Fibroblast of gingiva (primary cell): ENCODE results near the gene DCTN2.
A peak's percentile ranks its signal among the peaks of the same experiment; 100 is the strongest.
"Not testable (repeated sequence)": the region's sequence is repeated elsewhere in the genome, so short reads cannot be mapped to it uniquely, and the experiment has no call there.

ENCODE experiments used
- DNase-seq: peaks from one replicate; pipeline ENCODE4 v3.0.0-alpha.2; 2011; ENCODE audit warnings: low read depth

The DCTN2 gene

GRCh38 chr12:57527184-57527583, 19.8 kb downstream of the DCTN2 start:
- DNase-seq = no peak

DNA sequence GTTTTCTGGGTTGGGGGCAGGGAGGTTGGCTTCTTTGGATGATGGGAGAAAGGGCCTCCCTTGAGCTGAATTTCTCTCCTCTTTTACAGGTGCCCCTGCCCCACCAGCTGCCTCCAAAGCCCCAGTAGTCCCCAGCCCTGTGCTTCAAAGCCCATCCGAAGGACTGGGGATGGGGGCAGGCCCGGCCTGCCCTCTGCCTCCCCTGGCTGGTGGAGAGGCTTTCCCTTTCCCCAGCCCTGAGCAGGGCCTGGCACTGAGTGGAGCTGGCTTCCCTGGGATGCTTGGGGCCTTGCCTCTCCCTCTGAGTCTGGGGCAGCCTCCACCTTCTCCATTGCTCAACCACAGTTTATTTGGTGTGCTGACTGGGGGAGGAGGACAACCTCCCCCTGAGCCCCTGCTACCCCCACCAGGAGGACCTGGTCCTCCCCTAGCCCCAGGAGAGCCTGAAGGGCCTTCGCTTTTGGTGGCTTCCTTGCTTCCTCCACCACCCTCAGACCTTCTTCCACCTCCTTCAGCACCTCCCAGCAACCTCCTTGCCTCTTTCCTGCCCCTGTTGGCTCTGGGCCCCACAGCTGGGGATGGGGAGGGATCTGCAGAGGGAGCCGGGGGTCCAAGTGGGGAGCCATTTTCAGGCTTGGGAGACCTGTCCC, 20.4 kb downstream of the DCTN2 start:
- no peak for DNase-seq

DNA sequence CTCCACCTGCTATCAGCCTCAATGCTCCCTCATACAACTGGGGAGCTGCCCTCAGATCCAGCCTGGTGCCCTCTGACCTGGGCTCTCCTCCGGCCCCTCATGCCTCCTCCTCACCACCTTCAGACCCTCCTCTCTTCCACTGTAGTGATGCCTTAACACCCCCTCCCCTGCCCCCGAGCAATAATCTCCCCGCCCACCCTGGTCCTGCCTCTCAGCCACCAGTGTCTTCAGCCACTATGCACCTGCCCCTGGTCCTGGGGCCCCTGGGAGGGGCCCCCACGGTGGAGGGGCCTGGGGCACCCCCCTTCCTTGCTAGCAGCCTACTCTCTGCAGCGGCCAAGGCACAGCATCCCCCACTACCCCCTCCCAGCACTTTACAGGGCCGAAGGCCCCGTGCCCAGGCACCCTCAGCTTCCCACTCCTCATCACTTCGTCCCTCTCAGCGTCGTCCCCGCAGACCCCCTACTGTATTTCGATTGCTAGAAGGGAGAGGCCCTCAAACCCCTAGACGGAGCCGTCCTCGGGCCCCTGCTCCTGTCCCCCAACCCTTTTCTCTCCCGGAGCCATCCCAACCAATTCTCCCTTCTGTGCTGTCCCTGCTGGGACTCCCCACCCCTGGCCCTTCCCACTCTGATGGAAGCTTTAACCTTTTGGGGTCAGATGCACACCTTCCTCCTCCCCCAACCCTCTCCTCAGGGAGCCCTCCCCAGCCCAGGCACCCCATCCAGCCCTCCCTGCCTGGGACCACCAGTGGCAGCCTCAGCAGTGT, 21.2 kb downstream of the DCTN2 start:
- DNase-seq = no peak

DNA sequence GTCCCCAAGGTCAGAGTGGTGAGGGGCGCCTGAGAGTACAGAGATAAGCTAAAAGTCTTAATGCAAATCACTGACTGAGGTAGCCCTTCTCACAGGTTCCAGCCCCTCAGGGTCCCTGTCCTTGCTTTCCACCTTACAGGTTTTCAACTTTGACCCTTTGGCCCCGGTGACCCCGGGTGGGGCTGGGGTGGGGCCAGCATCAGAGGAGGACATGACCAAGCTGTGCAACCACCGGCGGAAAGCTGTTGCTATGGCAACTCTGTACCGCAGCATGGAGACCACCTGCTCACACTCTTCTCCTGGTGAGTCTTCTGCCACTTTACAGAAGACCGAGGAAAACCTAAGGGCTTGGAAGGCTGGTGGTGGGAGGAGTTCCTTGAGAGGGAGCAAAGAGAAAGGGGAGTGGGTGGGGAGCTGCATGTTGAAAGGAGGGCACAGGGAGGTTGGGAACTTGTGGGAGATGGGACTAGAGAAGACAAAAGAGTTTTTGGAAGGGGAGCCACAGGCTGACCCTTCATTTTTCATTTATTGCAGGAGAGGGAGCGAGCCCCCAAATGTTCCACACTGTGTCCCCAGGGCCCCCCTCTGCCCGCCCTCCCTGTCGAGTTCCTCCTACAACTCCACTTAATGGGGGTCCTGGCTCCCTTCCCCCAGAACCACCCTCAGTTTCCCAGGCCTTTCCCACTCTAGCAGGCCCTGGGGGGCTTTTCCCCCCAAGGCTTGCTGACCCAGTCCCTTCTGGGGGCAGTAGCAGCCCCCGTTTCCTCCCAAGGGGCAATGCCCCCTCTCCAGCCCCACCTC, 22.0 kb downstream of the DCTN2 start:
- no peak for DNase-seq

DNA sequence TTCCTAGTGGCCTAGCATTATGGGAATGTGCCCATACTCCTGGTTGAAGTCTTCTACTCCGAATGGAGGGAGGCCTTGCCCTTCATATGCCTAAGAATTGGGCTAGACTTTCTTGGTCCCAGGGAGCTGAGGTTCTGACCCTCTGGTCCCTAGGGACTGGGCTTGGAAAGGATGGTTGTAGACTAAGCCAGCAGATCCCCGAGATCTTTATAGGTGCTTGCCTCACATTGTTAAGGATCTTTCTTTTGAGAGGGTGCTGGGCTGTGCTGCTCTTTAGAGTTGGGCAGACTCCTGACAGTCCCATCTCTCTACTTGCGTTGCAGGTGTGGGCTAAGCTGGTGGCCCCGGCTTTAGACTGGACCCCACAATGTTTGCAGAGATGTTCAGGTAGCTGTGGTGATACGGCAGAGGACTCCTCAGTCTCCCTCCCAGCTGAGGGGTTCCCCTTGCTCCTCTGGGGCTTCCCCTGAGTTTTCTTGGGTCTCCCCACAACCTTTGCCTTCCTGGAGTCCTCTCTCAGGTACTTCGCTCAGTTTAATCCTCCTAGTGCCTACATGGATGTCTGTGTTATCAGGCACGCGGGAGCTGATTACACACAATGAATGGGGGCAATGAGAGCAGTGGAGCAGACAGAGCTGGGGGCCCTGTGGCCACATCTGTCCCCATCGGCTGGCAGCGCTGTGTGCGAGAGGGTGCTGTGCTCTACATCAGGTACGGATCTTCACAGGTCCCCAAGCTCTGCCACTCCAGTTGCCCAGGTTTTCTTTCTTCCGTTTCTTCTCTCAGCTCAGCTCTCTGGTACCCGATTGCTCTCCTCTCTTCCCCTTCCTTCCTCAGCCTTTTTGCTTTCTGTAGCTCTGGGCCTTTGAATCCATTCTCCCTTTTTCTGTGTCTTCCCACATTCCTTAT, 23.0 kb downstream of the DCTN2 start:
- DNase-seq = no peak

DNA sequence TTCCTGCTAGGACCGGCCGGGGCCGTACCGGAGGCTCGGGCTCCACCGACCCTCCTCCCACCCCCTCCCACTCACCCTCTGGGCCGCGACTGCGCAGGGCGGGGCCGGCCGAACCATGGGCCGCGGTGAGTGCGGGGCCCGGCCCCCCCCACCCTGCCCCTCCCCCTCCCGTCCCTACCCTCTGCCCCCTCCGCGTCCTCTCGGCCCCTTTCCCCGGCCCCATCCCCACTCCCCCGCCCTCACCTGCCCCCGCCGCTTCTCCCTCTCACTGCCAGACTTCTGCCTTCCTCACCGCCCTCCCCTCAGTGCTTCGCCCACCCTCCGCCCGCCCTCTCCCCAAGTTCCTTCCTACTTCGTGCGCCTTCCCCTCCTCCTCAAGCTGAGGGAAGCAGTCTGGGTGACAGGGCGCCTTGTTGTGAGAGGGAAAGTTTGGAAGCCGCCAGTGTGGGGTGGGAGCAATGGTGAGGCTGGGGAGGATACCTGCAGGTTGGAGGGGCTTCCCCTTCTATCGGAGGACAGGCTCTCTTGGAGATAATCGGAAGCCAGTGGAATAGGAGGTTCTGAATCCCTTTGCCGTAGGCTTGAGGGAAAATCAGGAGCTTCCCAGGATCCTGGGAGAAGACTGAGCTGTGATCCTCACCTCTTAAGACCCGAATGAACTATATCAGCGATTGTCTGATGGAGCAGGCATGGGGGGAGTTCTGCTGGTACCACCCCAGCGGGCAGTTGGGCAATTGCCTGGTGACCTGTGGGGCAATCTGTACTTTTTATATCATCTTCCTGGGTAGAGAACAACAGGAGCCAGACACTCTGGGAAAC, 23.9 kb downstream of the DCTN2 start:
- DNase-seq = peak; percentile 55

- DNase-seq = peak; percentile 94
Measured at GRCh38 chr12:57522011-57522886, 24.7 kb downstream of the DCTN2 start, which contains the start of gene MBD6. TSS of gene MBD6 (plus strand) at chr12:57522824. CDS start at chr12:57524304, 1,480 bp downstream.

GRCh38 chr12:57521525-57522010, 25.4 kb downstream of the DCTN2 start:
- DNase-seq = no peak

GRCh38 chr12:57520053-57520818, 26.8 kb downstream of the DCTN2 start, which contains the start of gene DDIT3:
TSS of gene DDIT3 (minus strand) at chr12:57520514. CDS start at chr12:57517406, 3,108 bp downstream.
- DNase-seq = peak; percentile 99

DNA sequence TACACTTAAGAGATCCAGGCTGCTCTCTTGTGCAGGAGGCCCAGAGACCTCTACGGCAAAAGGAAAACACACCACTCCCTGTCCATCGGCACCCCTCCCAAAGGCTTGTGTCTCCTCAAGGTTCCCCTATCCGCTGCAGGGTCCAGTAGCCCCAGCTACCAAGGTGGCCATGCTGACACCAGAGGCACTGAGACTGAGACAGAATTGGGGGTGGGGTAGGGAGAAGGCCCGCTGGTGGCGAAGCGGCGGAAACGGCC, 27.3 kb downstream of the DCTN2 start:
- DNase-seq = no peak

- DNase-seq = peak; percentile 83
Measured at GRCh38 chr12:57518920-57519795, 27.8 kb downstream of the DCTN2 start.

- peak; percentile 50 for DNase-seq
Measured at GRCh38 chr12:57518176-57518919, 28.6 kb downstream of the DCTN2 start.

- not testable (repeated sequence) for DNase-seq
Measured at GRCh38 chr12:57517718-57518117, 29.3 kb downstream of the DCTN2 start.

DNA sequence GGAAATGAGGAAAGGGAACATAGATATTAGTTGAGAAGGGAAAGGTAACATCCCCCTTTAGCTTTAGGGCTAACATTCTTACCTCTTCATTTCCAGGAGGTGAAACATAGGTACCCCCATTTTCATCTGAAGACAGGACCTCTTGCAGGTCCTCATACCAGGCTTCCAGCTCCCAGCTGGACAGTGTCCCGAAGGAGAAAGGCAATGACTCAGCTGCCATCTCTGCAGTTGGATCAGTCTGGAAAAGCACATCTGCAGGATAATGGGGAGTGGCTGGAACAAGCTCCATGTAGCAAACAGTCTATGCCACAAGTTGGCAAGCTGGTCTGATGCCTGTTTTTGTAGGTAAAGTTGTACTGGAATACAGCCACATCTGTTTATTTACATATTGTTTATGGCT, 29.8 kb downstream of the DCTN2 start:
- peak; percentile 68 for DNase-seq

GRCh38 chr12:57516617-57517153, 30.3 kb downstream of the DCTN2 start:
- DNase-seq = no peak

DNA sequence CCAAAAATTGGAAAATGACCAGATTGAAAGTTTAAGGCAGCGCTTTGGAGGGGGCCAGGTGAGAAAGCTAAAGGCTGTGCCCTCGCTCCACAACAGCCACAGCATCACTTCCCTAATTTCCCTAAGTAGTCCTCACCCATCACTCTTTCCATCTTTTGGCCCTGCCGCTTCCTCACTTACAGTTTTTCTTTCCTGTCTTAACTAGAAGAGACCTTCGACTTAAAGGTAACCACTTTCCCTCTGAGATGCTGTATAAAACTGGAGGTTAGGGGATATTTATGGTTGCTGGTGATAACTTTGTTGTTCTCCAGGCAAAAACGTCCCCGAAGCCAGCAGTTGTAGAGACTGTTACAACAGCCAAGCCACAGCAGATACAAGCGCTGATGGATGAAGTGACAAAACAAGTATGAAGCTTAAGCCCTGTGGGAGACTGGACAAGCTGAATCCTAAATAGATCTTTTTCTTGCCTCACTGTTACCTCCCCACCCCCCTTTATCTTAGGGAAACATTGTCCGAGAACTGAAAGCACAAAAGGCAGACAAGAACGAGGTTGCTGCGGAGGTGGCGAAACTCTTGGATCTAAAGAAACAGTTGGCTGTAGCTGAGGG, 31.0 kb downstream of the DCTN2 start:
- no peak for DNase-seq
